GM12872 (cell line): ENCODE measurements around the gene EXOSC7.

ENCODE experiments used
- TF ChIP-seq, protein P1 (sequence below): IDR thresholded peaks from 3 replicates; pipeline ENCODE4 v1.5.1; 2011; ENCODE audit warnings: low read depth, mild to moderate bottlenecking, low read length, moderate library complexity; ENCODE audit not compliant: insufficient read depth

EXOSC7 gene

GRCh38 chr3:44954962-44955361 lies 21.1 kb upstream of the EXOSC7 start:
- TF ChIP-seq, protein P1, sequence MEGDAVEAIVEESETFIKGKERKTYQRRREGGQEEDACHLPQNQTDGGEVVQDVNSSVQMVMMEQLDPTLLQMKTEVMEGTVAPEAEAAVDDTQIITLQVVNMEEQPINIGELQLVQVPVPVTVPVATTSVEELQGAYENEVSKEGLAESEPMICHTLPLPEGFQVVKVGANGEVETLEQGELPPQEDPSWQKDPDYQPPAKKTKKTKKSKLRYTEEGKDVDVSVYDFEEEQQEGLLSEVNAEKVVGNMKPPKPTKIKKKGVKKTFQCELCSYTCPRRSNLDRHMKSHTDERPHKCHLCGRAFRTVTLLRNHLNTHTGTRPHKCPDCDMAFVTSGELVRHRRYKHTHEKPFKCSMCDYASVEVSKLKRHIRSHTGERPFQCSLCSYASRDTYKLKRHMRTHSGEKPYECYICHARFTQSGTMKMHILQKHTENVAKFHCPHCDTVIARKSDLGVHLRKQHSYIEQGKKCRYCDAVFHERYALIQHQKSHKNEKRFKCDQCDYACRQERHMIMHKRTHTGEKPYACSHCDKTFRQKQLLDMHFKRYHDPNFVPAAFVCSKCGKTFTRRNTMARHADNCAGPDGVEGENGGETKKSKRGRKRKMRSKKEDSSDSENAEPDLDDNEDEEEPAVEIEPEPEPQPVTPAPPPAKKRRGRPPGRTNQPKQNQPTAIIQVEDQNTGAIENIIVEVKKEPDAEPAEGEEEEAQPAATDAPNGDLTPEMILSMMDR = no peak

- TF ChIP-seq, protein P1 = no peak
Measured at GRCh38 chr3:44955917-44956316, 20.1 kb upstream of the EXOSC7 start.

GRCh38 chr3:44957986-44958385 lies 18.1 kb upstream of the EXOSC7 start:
- TF ChIP-seq, protein P1 = no peak

GRCh38 chr3:44958386-44958785 lies 17.7 kb upstream of the EXOSC7 start:
- TF ChIP-seq, protein P1 = no peak

GRCh38 chr3:44960387-44961026 lies 15.5 kb upstream of the EXOSC7 start:
- TF ChIP-seq, protein P1 = no peak

- TF ChIP-seq, protein P1 = no peak
Measured at GRCh38 chr3:44961888-44962287, 14.2 kb upstream of the EXOSC7 start.

DNA sequence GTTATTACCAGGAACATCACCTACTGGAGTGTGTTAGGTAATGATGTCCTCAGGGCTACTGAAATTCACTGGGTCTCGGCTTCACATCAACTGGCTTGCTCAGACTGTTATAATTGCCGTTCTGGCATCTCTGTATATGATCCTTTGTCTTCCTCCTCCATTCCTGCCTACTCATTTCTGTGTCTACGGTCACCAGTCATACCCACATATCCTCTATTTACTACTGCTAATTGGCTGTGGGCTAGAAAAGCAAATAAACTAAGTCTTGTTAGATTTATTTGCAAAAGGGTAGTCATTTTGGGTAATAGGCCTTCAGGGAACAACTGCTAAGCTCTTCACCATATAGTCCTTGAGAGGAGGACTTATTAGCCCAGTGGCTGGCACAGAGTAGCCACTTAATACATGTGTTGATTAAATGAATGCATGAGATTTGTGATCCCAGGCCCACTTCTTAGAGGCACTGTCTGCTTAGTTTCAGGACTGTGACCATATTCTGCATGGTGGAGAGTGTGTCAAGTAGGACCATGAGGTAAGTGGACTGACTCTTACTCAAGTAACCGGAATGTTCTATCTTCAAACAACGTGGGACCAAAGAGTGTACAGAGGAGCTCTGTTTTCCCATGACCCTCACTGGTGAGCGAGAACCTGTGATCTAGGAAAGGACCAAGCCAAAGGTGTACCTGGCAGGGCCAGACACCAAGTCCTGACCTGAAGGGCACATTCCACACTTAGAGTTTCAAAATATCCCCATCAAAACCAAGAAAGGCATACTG lies 13.2 kb upstream of the EXOSC7 start:
- TF ChIP-seq, protein P1 = no peak
